ENCODE measurements around the gene IGSF9B. TPM values are rescaled to one million over a fixed set of nuclear protein-coding genes. Genes with fewer than 3 reads are reported as not detected.

The IGSF9B gene
- total RNA-seq, 1 experiment from 2014 or later: 2.2 TPM

- Histone ChIP-seq H3K27ac (ENCODE audit: low read length) (no peak overlapping the region), H3K27me3 (ENCODE audit: control insufficient read depth, insufficient read depth, low read length) (peaks cover 2% of the 10 kb centered on the region; the same call in 1 of the 2 replicates), H3K9me3 (ENCODE audit: control insufficient read depth, insufficient read depth, low read depth, low read length) (no peaks in the 10 kb centered on the region), H3K36me3 (ENCODE audit: control insufficient read depth, insufficient read depth, low read length) (no peaks in the 10 kb centered on the region), H3K4me1 (ENCODE audit: control insufficient read depth, insufficient read depth, low read length) (no peaks in the 10 kb centered on the region), H3K4me3 (ENCODE audit: low read depth in 2 of 2, low read length in 2 of 2) (no peak overlapping the region)
- intact Hi-C loops (cut with micrococcal nuclease; ENCODE audit: unreplicated experiment): no loop called here
- DNase-seq (ENCODE audit: low read depth, low spot score): no peak
- CTCF ChIA-PET: no interaction called here
- POLR2A ChIA-PET: no interaction called here
- TF ChIP-seq TCF7L2 (IDR thresholded peaks at IDR 0.05; ENCODE audit: low read depth, low read length) (no peak), SIN3A (IDR thresholded peaks at IDR 0.05; ENCODE audit: borderline replicate concordance, insufficient read depth, low read depth, low read length) (no peak), CTCF (IDR thresholded peaks at IDR 0.05) (no peak), REST (IDR thresholded peaks at IDR 0.05; ENCODE audit: insufficient read depth in 1 of 2, low read depth in 2 of 2, low read length in 1 of 2) (no peak), POLR2AphosphoS5 (IDR thresholded peaks at IDR 0.05; ENCODE audit: low read depth, low read length) (no peak)
- ATAC-seq: no peak
- BruUV-seq (replicated peaks): no TSS peak
- in situ Hi-C loops (cut with HindIII; ENCODE audit: low pct_unique_long_range_greater_than_20kb, low sequenced_read_pairs): no loop called here
Measured at GRCh38 chr11:133919330-133920108, 37.2 kb downstream of the IGSF9B start.

GRCh38 chr11:133918608-133919260 is 38.0 kb downstream of the IGSF9B start:
- intact Hi-C loops (cut with micrococcal nuclease; ENCODE audit: unreplicated experiment): no loop called here
- no peak for TF ChIP-seq POLR2AphosphoS5 (IDR thresholded peaks at IDR 0.05; ENCODE audit: low read depth, low read length)

More at GRCh38 chr11:133918608-133919260, 38.0 kb downstream of the IGSF9B start:
- DNase-seq (ENCODE audit: low read depth, low spot score) (no peak), ATAC-seq (no peak)
- no peak overlapping the region for H3K4me3 ChIP-seq (ENCODE audit: low read depth in 2 of 2, low read length in 2 of 2)
- no peaks in the 10 kb centered on the region for H3K4me1 ChIP-seq (ENCODE audit: control insufficient read depth, insufficient read depth, low read length)
- in situ Hi-C loops (cut with HindIII; ENCODE audit: low pct_unique_long_range_greater_than_20kb, low sequenced_read_pairs): no loop called here
- no peaks in the 10 kb centered on the region for H3K36me3 ChIP-seq (ENCODE audit: control insufficient read depth, insufficient read depth, low read length)
- ChIA-PET CTCF (no interaction called here), POLR2A (no interaction called here)
- no peaks in the 10 kb centered on the region for H3K9me3 ChIP-seq (ENCODE audit: control insufficient read depth, insufficient read depth, low read depth, low read length)
- H3K27ac ChIP-seq (ENCODE audit: low read length): no peak overlapping the region
- no TSS peak for BruUV-seq (replicated peaks)
- H3K27me3 ChIP-seq (ENCODE audit: control insufficient read depth, insufficient read depth, low read length): peaks cover 2% of the 10 kb centered on the region; the same call in 1 of the 2 replicates

All from Panc1 (cell line).